ENCODE measurements around the gene WDR64.

Gene WDR64

GRCh38 chr1:241652012-241652411, at the start of gene WDR64:
TSS of gene WDR64 (plus strand) at chr1:241652281. CDS start at chr1:241652485, 204 bp downstream.
- no peak for DNase-seq (ENCODE audit: extremely low spot score)
- CTCF ChIA-PET = interaction anchor here (2.2 kb wide), 1 partner anchor 41 kb away, joined by 4 read pairs; no protein-coding TSS in a partner anchor
- POLR2A ChIA-PET = no interaction called here
- no peak for TF ChIP-seq CTCF (IDR thresholded peaks at IDR 0.05; ENCODE audit: control extremely low read depth, extremely low read depth, low read depth, missing control alignments)

- ChIA-PET POLR2A (no interaction called here), CTCF (interaction anchor here (2.7 kb wide), 1 partner anchor 23 kb away, joined by 11 read pairs; no protein-coding TSS in a partner anchor)
- no peak for TF ChIP-seq CTCF (IDR thresholded peaks at IDR 0.05; ENCODE audit: control extremely low read depth, extremely low read depth, low read depth, missing control alignments)
- DNase-seq (ENCODE audit: extremely low spot score) = no peak
These were observed 48.3 kb upstream of the WDR64 start for GRCh38 chr1:241603731-241604245.

GRCh38 chr1:241605146-241605805, 46.8 kb upstream of the WDR64 start:
- DNase-seq (ENCODE audit: extremely low spot score) = no peak
- no peak for TF ChIP-seq CTCF (IDR thresholded peaks at IDR 0.05; ENCODE audit: control extremely low read depth, extremely low read depth, low read depth, missing control alignments)
- CTCF ChIA-PET = interaction anchor here (1.0 to 2.6 kb wide), 2 partner anchors 14 to 416 kb away, joined by 3 to 8 read pairs; no protein-coding TSS in a partner anchor
- POLR2A ChIA-PET = no interaction called here

GRCh38 chr1:241606544-241606943, 45.5 kb upstream of the WDR64 start:
- CTCF ChIA-PET = interaction anchor here (0.9 to 2.6 kb wide), 3 partner anchors 15 to 64 kb away, joined by 3 to 8 read pairs (median 3); no protein-coding TSS in a partner anchor
- no peak for TF ChIP-seq CTCF (IDR thresholded peaks at IDR 0.05; ENCODE audit: control extremely low read depth, extremely low read depth, low read depth, missing control alignments)
- POLR2A ChIA-PET = no interaction called here
- DNase-seq (ENCODE audit: extremely low spot score) = no peak

GRCh38 chr1:241607497-241607896, 44.6 kb upstream of the WDR64 start:
- DNase-seq (ENCODE audit: extremely low spot score) = no peak
- no peak for TF ChIP-seq CTCF (IDR thresholded peaks at IDR 0.05; ENCODE audit: control extremely low read depth, extremely low read depth, low read depth, missing control alignments)
- ChIA-PET POLR2A (no interaction called here), CTCF (interaction anchor here (1.7 to 3.9 kb wide), 2 partner anchors 22 to 71 kb away, joined by 4 to 20 read pairs; no protein-coding TSS in a partner anchor)

- ChIA-PET CTCF (interaction anchor here (1.7 to 3.9 kb wide), 2 partner anchors 21 to 72 kb away, joined by 4 to 20 read pairs; no protein-coding TSS in a partner anchor), POLR2A (no interaction called here)
- DNase-seq (ENCODE audit: extremely low spot score) = no peak
- no peak for TF ChIP-seq CTCF (IDR thresholded peaks at IDR 0.05; ENCODE audit: control extremely low read depth, extremely low read depth, low read depth, missing control alignments)
These were observed 43.6 kb upstream of the WDR64 start for GRCh38 chr1:241608379-241609033.
